Heart right ventricle (tissue), 16 donors: ENCODE data around the gene STARD7. TPM values are rescaled to one million over a fixed set of nuclear protein-coding genes. Genes with fewer than 3 reads are reported as not detected.

Experiments
- ATAC-seq, 8 donors: fragments of 200-7000 bp; cut with Tn5 transposase; one replicate each; pipeline ENCODE4 v1.9.1; 2020; ENCODE audit warnings: mild to moderate bottlenecking in 8 of 8, moderate library complexity in 8 of 8, moderate number of reproducible peaks in 1 of 8
- DNase-seq, 2 donors: peaks; one replicate each; pipeline ENCODE4 v3.0.0-alpha.2; 2020
- H3K27ac ChIP-seq, 10 donors: fragments of 200-600 bp; sonication (generic) in 2 of 10; one replicate each; pipeline versions ENCODE4 v1.5.0 to v1.8.0; 2020 to 2022; ENCODE audit warnings: mild to moderate bottlenecking in 3 of 10
- H3K27me3 ChIP-seq, 7 donors: fragments of 200-600 bp; one replicate each; pipeline ENCODE4 v1.8.0; 2021 to 2022; ENCODE audit warnings: mild to moderate bottlenecking in 2 of 7
- H3K36me3 ChIP-seq, 9 donors: fragments of 200-600 bp; sonication (generic) in 1 of 9; one replicate each; pipeline versions ENCODE4 v1.5.0 to v1.8.0; 2020 to 2022; ENCODE audit warnings: mild to moderate bottlenecking in 2 of 9
- H3K4me1 ChIP-seq, 9 donors: fragments of 200-600 bp; sonication (generic) in 1 of 9; one replicate each; pipeline versions ENCODE4 v1.5.0 to v1.8.0; 2020 to 2022; ENCODE audit warnings: mild to moderate bottlenecking in 4 of 9
- H3K4me3 ChIP-seq, 10 donors: fragments of 200-600 bp; sonication (generic) in 2 of 10; one replicate each; pipeline versions ENCODE4 v1.5.0 to v1.8.0; 2020 to 2022; ENCODE audit warnings: mild to moderate bottlenecking in 7 of 10, moderate library complexity in 2 of 10
- H3K9me3 ChIP-seq, 11 donors: fragments of 200-600 bp in 10 of 11; sonication (generic) in 2 of 11; one replicate each; pipeline versions ENCODE4 v1.5.0 to v1.8.0; 2013 to 2022; ENCODE audit warnings: mild to moderate bottlenecking in 2 of 11, control low read depth in 1 of 11, moderate library complexity in 1 of 11
- WGBS, 2 donors: extraction: QIAGEN DNeasy Blood & Tissue Kit; methylation state at CpG; one replicate each; pipeline ENCODE4 v1.1.7; 2013; ENCODE audit warnings: inconsistent platforms in 1 of 2; 5-methylcytosine and 5-hydroxymethylcytosine counted together
- intact Hi-C, 10 donors: fragments of 100-400 bp; cut with DNase I; formaldehyde crosslinking; loops; one replicate each; pipeline versions ENCODE4 v1.11.1 to v1.14.2; 2022
- polyA plus RNA-seq, 2 donors: library from polyadenylated mRNA; stranded (reverse); fragments of 200-250 nt; gene quantifications; one replicate each; pipeline ENCODE4 v1.2.3, GENCODE V29; 2013
- total RNA-seq, 10 donors: library from RNA; stranded (reverse); fragmentation: NEBNext Ultra II Directional in 3 of 10; extraction: Animal tissue kit (Norgen Biotek cat#: 25700) in 3 of 10; gene quantifications; one replicate each; pipeline versions ENCODE4 v1.2.1 to v1.2.4, GENCODE V29; 2021 to 2023
- TF ChIP-seq, protein P1 (sequence below), 9 donors: fragments of 200-600 bp; sonication (generic) in 2 of 9; IDR thresholded peaks; one replicate each; pipeline versions ENCODE4 v1.5.0 to v1.8.0; 2021 to 2022; ENCODE audit warnings: antibody characterized with exemption in 9 of 9, mild to moderate bottlenecking in 5 of 9, moderate library complexity in 1 of 9
- donor health status: Arrhythmogenic right ventricular cardiomyopathy.
- donor health status: ischemic (EF 13 %, LVEDD 7.1; RV severe dilation, severe dysfunction).
- donor health status: healthy with polysubstance abuse.
- donor health status: DM: no; HTN: yes; CAD: no.
- donor health status: DM: no; HTN: no; CAD: no.
- donor health status: ischemic (EF 25% LVEDD 6.9; RV normal size, moderate dysfunction).
- donor health status: ischemic (EF 25% LVEDD 5.7; RV mildly dilated, moderate dysfunction).
- donor health status: healthy.
- donor health status: DM: yes; HTN: yes; CAD: no.
- donor health status: Ischemic cardiomyopathy.
- donor health status: ischemic (EF 35%, LVEDD 5.7; RV mildly dilated, moderate dysfunction).
- donor health status: nonischemic (EF 11% LVEDD 7.7; RV severe dilation, severe dysfunction).
- donor health status: DM: yes; HTN: yes; CAD: no.
- donor health status: PGD.
- donor health status: ischemic (EF 29% LVEDD 5.4; RV normal size, mild dysfunction).
- donor health status: nonischemic (EF 23%, LVEDD 6.1; RV moderate dilation, normal function).

STARD7 gene
- total and polyA plus RNA-seq, 12 donors = 50.8 to 397 (median 191) TPM

- 0 to 1% methylated on average over 12 of the region's 12 CpGs for WGBS, 2 donors
- Histone ChIP-seq H3K36me3 (peaks cover 0 to 5% (median 0%) of the 10 kb centered on the region in 9 donors), H3K4me3 (peak overlapping the region; percentile 63 to 100 (median 95)), H3K27ac (peak overlapping the region; percentile 91 to 99 (median 97)), H3K27me3 (no peaks in the 10 kb centered on the region), H3K9me3 (no peaks in the 10 kb centered on the region), H3K4me1 (peaks cover 15 to 65% (median 60%) of the 10 kb centered on the region in 9 donors)
- ATAC-seq = no peak
- TF ChIP-seq, protein P1, sequence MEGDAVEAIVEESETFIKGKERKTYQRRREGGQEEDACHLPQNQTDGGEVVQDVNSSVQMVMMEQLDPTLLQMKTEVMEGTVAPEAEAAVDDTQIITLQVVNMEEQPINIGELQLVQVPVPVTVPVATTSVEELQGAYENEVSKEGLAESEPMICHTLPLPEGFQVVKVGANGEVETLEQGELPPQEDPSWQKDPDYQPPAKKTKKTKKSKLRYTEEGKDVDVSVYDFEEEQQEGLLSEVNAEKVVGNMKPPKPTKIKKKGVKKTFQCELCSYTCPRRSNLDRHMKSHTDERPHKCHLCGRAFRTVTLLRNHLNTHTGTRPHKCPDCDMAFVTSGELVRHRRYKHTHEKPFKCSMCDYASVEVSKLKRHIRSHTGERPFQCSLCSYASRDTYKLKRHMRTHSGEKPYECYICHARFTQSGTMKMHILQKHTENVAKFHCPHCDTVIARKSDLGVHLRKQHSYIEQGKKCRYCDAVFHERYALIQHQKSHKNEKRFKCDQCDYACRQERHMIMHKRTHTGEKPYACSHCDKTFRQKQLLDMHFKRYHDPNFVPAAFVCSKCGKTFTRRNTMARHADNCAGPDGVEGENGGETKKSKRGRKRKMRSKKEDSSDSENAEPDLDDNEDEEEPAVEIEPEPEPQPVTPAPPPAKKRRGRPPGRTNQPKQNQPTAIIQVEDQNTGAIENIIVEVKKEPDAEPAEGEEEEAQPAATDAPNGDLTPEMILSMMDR (IDR thresholded peaks at IDR 0.05) = no peak
- DNase-seq = no peak
- intact Hi-C loops = loop anchor here in 6 of 10 donors (1.0 to 10.0 kb wide), 6 partner anchors 51 to 60 kb away; partner anchors contain the start of genes TMEM127 (in 3 of the 6), CIAO1 (in 1 of the 6) and DUSP2 (in 1 of the 6)
Measured at GRCh38 chr2:96207774-96208142, 869 bp downstream of the STARD7 start.

DNA sequence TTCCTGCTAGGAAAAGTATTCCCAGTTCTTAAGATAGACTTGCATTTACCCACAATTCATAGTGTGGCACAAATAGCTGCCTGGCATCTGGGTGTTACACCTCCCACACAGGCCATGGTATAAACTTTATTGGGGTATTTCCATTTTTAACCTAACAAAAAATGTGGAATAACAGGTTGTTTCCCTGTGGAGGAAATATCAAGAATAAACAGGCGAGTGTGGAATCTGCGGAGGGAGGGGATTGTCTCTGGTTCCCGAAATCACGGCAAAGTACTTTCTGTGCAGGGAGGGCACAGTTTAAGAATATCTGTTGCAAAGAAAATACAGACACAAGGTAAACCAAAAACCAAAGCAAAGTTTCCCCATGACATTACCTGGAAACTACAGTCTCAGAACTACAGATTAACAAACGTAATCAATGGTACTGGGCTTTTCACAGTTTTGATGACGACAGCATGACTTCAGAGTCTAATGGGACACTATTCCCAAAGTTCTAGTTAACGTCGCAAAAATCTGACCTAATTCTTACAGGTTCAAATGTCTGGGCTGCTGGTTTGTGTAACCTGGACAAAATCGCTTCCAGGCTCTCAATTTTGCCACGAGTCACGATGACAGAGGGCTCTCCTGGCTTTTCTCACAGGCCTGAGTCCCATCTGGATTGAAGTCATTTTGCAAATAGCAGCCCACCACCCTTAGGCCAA lies 1.4 kb downstream of the STARD7 start:
- TF ChIP-seq, protein P1 (IDR thresholded peaks at IDR 0.05) = no peak
- no peak for ATAC-seq
- intact Hi-C loops = loop anchor here in 3 of 10 donors (5.0 to 10.0 kb wide), 3 partner anchors 55 to 60 kb away; partner anchors contain the start of genes CIAO1 (in 1 of the 3), DUSP2 (in 1 of the 3) and TMEM127 (in 1 of the 3)

DNA sequence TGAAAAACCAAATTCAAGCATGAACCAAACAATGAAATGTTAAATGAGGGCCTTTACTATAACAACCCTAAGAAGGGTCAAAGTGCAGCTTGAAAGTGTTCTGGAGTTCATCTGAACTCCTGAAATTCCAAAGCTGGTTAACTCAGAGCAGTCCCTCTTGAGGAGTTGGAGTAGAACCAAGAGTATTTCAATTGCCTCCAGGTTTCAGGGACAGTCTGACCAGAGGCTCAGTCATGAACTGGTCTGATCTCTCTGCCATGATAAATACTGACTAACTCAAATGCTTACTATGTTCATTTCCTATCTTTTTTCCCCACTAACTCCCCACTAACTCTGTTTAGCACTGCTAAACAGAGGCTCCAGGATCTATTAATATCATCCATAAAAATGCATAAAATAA lies 2.7 kb downstream of the STARD7 start:
- intact Hi-C loops = loop anchor here in 4 of 10 donors (1.0 to 10.0 kb wide), 4 partner anchors 52 to 59 kb away; partner anchors contain the start of genes CIAO1 (in 1 of the 4), DUSP2 (in 1 of the 4) and TMEM127 (in 1 of the 4)
- H3K4me3 ChIP-seq = peak overlapping the region in 7 of 10 donors; percentile 13 to 100 (median 19)
- peaks cover 0 to 5% (median 0%) of the 10 kb centered on the region in 9 donors for H3K36me3 ChIP-seq
- H3K27ac ChIP-seq = peak overlapping the region in 9 of 10 donors; percentile 28 to 78 (median 64)
- ATAC-seq (no peak), DNase-seq (no peak)
- H3K9me3 ChIP-seq = no peaks in the 10 kb centered on the region
- H3K4me1 ChIP-seq = peaks cover 15 to 83% (median 78%) of the 10 kb centered on the region in 9 donors
- TF ChIP-seq, protein P1 (IDR thresholded peaks at IDR 0.05) = no peak
- no peaks in the 10 kb centered on the region for H3K27me3 ChIP-seq

More for the DNA sequence above, 1.4 kb downstream of the STARD7 start:
- H3K27me3 ChIP-seq = no peaks in the 10 kb centered on the region
- H3K4me3 ChIP-seq = peak overlapping the region; percentile 63 to 100 (median 95)
- 9 to 10% methylated on average over 11 of the region's 11 CpGs for WGBS, 2 donors
- DNase-seq = no peak
- no peaks in the 10 kb centered on the region for H3K9me3 ChIP-seq
- peak overlapping the region; percentile 91 to 99 (median 97) for H3K27ac ChIP-seq
- peaks cover 15 to 70% (median 65%) of the 10 kb centered on the region in 9 donors for H3K4me1 ChIP-seq
- peaks cover 0 to 5% (median 0%) of the 10 kb centered on the region in 9 donors for H3K36me3 ChIP-seq

DNA sequence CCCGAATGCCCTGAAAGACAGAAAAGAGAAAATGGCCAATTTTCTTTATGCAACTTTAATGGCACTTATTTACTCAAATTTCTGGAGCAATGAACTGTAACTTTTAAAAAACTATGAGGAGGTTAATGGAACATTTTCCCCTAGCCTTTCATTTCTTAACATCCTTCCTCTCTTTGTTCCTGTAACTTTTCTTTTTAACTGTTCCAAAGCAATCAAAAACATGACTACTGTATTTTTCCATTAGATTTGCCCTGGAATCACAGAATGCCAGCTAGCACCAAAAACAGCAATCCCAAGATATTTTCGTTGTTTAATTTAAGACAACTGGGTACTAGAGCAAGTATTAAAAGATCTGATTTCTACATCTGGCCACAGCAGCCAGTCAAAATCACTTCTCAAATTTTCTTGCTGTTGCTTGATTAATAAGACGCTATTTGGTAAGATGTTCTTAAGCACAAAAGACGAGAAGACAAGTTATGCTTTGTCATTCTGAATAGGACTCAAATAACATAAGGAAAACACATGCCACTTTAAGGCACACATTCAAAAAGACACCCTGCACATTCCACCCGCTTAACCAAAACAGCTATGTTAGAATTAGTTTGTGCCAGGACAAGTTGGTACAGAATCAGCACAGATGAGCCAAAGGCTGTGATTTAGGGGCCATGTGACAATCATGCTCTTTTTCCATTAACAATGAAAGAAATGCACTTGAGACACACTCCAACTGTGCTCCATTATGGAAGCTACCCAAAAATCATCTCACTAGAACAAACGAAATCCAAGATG lies 3.6 kb downstream of the STARD7 start:
- Histone ChIP-seq H3K9me3 (no peaks in the 10 kb centered on the region), H3K4me1 (peaks cover 18 to 90% (median 84%) of the 10 kb centered on the region in 9 donors), H3K27me3 (no peaks in the 10 kb centered on the region), H3K4me3 (peak overlapping the region in 8 of 10 donors; percentile 6 to 100 (median 17)), H3K27ac (peak overlapping the region; percentile 30 to 78 (median 64)), H3K36me3 (peaks cover 0 to 5% (median 0%) of the 10 kb centered on the region in 9 donors)
- TF ChIP-seq, protein P1 (IDR thresholded peaks at IDR 0.05) = no peak
- WGBS, 2 donors = 25 to 27% methylated on average over 6 of the region's 6 CpGs
- ATAC-seq (no peak), DNase-seq (no peak)
- intact Hi-C loops = loop anchor here in 4 of 10 donors (1.0 to 10.0 kb wide), 4 partner anchors 53 to 60 kb away; partner anchors contain the start of genes CIAO1 (in 1 of the 4), DUSP2 (in 1 of the 4) and TMEM127 (in 1 of the 4)
